Measurements from ENCODE around the gene PAPOLB.

DNA sequence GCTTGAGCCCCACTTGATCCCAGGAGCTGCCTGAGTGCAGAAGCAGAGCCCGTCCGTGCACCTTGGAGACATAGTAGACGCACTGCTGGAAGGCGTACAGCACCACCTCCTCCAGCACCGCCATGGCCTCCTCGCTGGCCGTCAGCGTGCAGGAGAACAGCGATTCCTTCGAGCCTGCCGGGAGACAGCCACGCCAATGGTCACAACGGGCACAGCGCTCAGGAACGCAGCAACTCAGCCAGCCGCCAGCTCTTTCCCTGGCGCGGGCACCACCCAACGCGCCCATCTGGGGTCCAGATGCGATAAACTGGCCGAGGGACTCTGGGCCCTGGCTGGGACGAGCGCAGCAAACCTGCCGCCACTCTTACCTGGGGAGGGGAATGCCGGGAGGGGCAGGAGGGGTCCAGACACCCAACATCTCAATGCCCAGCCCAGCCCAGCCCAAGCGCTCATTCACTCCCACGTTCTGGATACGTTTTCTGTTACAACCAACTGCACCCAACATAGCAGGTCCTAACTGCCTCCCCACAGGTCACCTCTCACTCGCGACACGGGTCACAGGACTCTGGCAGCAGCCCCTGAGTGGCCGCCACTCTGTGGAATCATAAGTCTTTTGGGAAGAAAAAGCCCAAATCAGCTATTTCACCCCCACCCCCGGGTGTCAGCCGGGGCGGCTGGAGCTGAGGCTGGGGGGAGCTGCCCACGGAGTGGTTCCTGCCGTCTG, 44.5 kb downstream of the PAPOLB start:
- no peak for TF ChIP-seq L3MBTL2 (conservative IDR thresholded peaks at IDR 0.05)
- TF ChIP-seq PKNOX1 (IDR thresholded peaks at IDR 0.05) = no peak
- no peak for TF ChIP-seq NFRKB (IDR thresholded peaks at IDR 0.05)
- TF ChIP-seq FOXA1 (IDR thresholded peaks at IDR 0.05) = no peak
- TF ChIP-seq TARDBP (IDR thresholded peaks at IDR 0.05) = no peak
- TF ChIP-seq ZNF384 (IDR thresholded peaks at IDR 0.05) = no peak
- TF ChIP-seq FOXK2 (IDR thresholded peaks at IDR 0.05) = no peak
- no peak for TF ChIP-seq HDGF (IDR thresholded peaks at IDR 0.05; ENCODE audit: borderline replicate concordance)
- TF ChIP-seq BHLHE40 (IDR thresholded peaks at IDR 0.05; ENCODE audit: borderline replicate concordance) = no peak
- TF ChIP-seq ELF4 (IDR thresholded peaks at IDR 0.05) = no peak
- no peak for TF ChIP-seq FOXM1 (IDR thresholded peaks at IDR 0.05; ENCODE audit: borderline replicate concordance)
- TF ChIP-seq SUZ12 (IDR thresholded peaks at IDR 0.05) = no peak
